GM18861 (cell line): Measurements from ENCODE around the gene BET1L.
"Not testable (repeated sequence)": the region's sequence is repeated elsewhere in the genome, so short reads cannot be mapped to it uniquely, and the experiment has no call there.

Source experiments
- ATAC-seq: cut with Tn5 transposase; IDR thresholded peaks from one replicate; pipeline ENCODE4 v1.9.1; 2021; ENCODE audit not compliant: unreplicated experiment

The BET1L gene, protein sequence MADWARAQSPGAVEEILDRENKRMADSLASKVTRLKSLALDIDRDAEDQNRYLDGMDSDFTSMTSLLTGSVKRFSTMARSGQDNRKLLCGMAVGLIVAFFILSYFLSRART

DNA sequence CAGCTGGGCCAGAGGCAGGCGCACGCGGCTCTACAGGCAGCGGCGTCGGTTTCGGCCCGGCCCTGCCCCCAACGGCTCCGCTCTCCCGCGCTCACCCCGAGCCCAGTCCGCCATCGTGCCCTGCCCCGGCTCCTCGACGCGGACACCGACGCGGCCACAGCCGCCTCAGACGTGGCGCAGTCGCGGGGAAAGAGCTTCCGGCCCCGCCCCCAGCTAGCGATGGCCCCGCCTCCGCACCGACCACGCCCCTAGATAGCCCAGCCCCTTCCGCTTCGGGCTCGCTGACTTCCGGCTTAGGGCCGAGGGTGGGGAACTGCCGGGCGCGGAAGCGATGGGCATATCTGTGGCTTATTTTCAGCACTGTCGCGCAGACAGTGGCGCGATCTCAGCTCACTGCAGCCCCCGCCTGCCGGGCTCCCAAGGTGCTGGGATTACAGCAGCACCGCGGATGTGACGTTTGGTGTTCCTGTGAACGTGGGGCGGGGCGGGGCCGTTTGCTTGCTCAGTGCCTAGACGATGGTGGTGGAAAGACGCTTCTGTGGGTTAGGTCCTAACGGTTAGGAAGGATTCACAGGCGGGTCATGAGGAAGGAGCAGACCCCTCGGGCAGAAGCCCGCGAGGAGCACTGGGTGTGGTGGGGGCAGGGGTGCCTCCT lies at the start of gene BET1L, which contains the start of gene RIC8A:
Gene BET1L (minus strand): TSS at position 192 of the 655 bp plus-strand sequence. CDS start 78 bp downstream, at position 114.
Gene RIC8A (plus strand): TSS at position 501 of the 655 bp plus-strand sequence. CDS start 1,147 bp downstream, outside the sequence.
- peak; percentile 71 for ATAC-seq

DNA sequence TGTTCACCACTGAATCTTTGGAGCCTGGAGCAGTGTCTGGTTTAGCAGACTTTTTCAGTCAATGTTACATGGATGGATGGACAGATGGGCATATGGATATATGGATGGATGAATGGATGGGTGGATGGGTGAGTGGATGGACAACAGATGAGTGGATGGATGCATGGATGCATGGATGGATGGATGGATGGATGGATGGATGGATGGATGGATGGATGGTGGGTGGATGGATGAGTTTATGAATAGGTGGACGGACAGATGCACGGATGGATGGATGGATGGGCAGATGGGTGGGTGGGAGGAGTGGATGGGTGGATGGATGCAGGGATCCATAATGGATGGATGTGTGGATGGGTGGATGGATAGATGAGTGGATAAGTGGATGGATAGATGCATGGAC lies 48.6 kb upstream of the BET1L start:
- ATAC-seq = no peak

GRCh38 chr11:255176-255575 lies 48.0 kb upstream of the BET1L start:
- no peak for ATAC-seq

- ATAC-seq = no peak
These were observed 46.7 kb upstream of the BET1L start for GRCh38 chr11:253886-254270.

- no peak for ATAC-seq
These were observed 46.1 kb upstream of the BET1L start for GRCh38 chr11:253160-253885.

- no peak for ATAC-seq
These were observed 45.5 kb upstream of the BET1L start for GRCh38 chr11:252666-253065.

- ATAC-seq = no peak
These were observed 44.4 kb upstream of the BET1L start for GRCh38 chr11:251550-251949.

DNA sequence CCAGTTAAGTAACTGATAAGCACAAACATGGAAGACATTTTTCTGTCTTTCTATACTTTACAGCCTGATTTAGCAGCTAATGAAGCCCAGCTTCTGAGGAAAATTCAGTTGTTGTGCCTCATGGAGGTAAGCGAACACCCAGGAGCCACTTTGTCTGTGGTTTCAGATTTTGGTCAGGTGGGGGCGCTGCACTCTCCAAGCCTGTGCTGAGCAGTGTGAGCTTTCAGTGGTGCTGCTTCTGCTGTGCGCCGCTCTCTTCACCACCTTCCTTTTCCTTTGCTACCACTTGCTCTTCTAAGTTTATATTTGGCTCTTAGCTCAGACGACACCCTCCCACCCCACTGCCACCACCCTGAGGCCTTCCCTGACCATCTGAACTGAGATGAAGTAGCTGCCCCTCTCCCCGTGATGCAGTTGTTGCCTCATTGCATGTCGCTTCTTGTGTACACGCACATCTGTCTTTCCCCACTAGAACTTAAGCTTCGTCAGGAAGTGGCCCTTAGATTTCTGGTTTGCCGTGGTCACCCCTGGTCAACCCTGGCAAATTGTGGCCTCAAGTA lies 43.6 kb upstream of the BET1L start:
- no peak for ATAC-seq

GRCh38 chr11:250274-250673 lies 43.1 kb upstream of the BET1L start:
- ATAC-seq = no peak

- no peak for ATAC-seq
These were observed 41.9 kb upstream of the BET1L start for GRCh38 chr11:249062-249461.

DNA sequence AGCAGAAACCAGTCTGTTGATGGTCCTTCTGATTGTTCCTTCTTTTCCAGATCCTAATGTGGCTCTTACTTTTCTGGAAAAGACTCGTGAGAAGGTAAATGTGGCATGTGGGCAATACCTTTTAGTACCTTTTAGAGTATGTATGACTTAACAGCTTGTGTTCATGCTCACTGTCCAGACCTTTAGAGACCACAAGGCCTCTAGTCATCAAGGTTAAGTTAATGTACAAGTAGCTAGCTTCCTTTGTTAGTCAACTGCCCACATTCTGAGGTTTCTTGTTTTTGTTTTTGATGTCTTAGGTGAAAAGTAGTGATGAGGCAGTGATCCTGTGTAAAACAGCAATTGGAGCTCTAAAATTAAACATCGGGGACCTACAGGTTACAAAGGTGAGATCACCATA lies 37.2 kb upstream of the BET1L start:
- no peak for ATAC-seq

DNA sequence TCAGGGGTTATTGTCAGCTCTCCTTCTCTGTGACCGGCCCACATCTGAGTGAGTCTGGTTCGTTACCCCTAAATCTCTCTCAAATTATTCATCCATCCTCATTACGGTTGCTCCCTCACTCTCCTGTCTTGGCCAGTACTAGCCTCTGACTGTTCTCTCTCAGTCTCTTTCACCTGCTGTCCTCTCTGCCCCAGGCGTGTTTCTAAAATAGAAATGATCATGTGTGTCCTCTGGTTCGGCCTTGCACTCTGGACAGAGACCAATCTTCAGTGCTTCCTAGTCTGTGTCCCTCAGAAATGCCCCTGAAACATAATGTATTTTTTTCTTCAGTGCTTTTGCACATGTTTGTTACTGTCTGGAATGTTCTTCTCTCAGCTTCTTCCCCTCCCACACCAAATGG lies 34.4 kb upstream of the BET1L start:
- no peak for ATAC-seq

DNA sequence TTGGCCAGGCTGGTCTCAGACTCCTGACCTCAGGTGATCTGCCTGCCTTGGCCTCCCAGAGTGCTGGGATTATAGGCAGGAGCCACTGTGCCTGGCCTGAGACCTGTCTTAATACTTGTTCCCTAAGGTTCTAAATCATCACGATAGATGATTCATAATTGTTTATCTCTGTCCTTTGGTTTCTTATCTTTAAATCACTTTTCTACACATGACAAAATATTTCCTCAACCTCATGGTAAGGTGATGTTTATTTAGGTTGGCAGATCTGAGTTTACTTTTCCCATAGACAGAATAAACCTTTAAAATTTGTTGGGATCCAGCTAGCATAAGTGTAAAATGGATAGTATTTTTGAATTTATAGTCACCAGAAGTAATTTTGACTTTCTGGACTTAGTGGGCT lies 33.1 kb upstream of the BET1L start:
- no peak for ATAC-seq

DNA sequence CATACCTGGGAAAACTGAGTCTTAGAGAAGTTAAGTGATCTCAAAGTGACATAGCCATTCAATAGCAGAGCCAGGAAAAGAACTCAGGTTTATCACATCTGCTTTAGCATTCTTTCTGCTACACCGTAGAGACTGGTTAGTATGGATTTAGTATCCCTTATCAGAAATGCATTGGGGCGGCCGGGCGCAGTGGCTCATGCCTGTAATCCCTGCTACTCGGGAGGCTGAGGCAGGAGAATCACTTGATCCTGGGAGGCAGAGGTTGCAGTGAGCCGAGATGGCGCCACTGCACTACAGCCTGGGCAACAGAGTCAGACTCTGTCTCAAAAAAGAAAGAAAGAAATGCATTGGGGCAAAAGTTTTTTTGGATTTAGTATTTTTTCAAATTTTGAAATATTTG lies 31.1 kb upstream of the BET1L start:
- not testable (repeated sequence) for ATAC-seq

DNA sequence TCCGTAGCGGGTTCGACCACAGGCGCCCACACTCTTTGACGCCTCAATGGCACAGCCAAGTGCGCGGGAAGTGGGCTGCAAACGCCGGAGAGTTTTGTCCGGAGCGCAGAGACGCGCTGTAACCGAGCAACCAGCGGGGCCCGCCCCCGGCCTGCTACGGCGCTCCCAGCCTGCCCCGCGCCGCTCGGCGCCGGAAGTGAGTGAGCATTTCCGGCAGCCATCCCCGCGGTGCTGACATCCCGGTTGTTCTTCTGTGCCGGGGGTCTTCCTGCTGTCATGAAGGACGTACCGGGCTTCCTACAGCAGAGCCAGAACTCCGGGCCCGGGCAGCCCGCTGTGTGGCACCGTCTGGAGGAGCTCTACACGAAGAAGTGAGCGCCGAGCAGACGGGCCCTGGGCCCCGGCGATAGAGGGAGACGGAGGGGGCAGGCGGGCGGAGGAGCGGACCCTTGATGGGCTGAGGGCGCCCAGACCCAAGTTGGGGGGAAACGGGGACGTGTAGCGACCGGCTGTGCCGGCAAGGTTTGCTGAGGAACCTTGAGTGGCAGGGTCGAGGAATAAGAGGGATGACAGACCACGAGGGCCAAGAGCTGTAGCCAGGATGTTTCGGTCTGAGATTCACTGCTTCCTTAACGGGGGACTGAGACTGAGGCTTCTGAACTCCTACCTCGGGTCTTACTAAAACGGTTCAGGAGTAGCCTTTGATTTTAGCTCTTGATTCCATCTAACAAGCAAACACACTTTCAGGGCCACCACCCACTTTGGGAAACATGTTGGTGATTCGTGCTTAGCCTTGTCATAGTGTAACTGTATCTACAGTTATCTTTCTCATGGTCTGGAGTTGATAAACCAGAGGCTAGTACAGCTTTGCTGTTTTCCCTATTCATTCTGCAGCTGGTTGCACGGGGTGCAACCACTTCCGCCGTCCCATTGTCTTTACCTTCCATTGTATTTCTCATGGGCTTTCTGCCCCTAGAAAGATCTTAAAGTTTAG lies 29.9 kb upstream of the BET1L start, which contains the start of gene PSMD13:
Gene PSMD13 (plus strand): TSS at position 203 of the 994 bp plus-strand sequence. CDS start 74 bp downstream, at position 277.
- peak; percentile 71 for ATAC-seq

GRCh38 chr11:235997-236773 lies 29.0 kb upstream of the BET1L start, which contains the start of gene SIRT3:
Gene SIRT3, minus strand, starts transcription at chr11:236342. Its CDS starts 14 bp downstream, at chr11:236328.
- peak; percentile 59 for ATAC-seq

- ATAC-seq = no peak
These were observed 28.4 kb upstream of the BET1L start for GRCh38 chr11:235609-235996.

DNA sequence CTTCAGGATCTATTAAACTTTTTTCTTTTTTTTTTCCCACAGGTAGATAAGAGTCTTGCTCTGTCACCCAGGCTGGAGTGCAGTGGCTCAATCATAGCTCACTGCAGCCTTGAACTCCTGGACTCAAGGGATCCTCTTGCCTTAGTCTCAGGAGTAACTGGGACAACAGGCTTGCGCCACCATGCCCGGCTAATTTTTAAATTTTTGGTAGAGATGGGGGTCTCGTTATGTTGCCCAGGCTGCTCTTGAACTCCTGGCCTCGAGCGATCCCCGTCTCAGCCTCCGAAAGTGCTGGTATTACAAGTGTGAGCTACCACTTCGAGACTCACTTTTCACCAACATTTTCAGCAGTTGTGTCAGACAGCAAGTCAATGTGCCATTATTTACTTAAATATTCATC lies 28.0 kb upstream of the BET1L start:
- no peak for ATAC-seq

- ATAC-seq = no peak
These were observed 25.8 kb upstream of the BET1L start for GRCh38 chr11:232783-233565.
